Adrenal gland (tissue), 12 donors: ENCODE measurements around the gene GRPEL1. TPM values are rescaled to one million over a fixed set of nuclear protein-coding genes. Genes with fewer than 3 reads are reported as not detected.

Source experiments
- DNase-seq, 7 donors: peaks; one replicate each; pipeline ENCODE4 v3.0.0-alpha.2; 2019 to 2020
- H3K27ac ChIP-seq, 5 donors: fragments of 200-600 bp; sonication (generic) in 4 of 5; 1 replicate in 3 of 5; 2 replicates in 2 of 5; pipeline versions ENCODE4 v1.5.1 to v1.8.0; 2016 to 2020; ENCODE audit warnings: mild to moderate bottlenecking in 1 of 5
- H3K27me3 ChIP-seq: fragments of 200-600 bp; 2 replicates; pipeline ENCODE4 v1.8.0; 2021
- H3K36me3 ChIP-seq, 2 donors: fragments of 200-600 bp; replicated peaks in 1 of 2; 1 replicate in 1 of 2; 2 replicates in 1 of 2; pipeline versions ENCODE4 v1.5.1 to v1.8.0; 2018 to 2022
- H3K4me1 ChIP-seq, 2 donors: fragments of 200-600 bp; replicated peaks in 1 of 2; 1 replicate in 1 of 2; 2 replicates in 1 of 2; pipeline versions ENCODE4 v1.5.1 to v1.8.0; 2018 to 2021
- H3K4me3 ChIP-seq, 4 donors: fragments of 200-600 bp; sonication (generic) in 3 of 4; one replicate each; pipeline ENCODE4 v1.5.1; 2016 to 2018
- H3K9me3 ChIP-seq, 3 donors: fragments of 200-600 bp; sonication (generic) in 1 of 3; replicated peaks in 1 of 3; 1 replicate in 2 of 3; 2 replicates in 1 of 3; pipeline versions ENCODE4 v1.5.1 to v1.8.0; 2016 to 2021
- POLR2A ChIP-seq, 2 donors: fragments of 450-650 bp; IDR thresholded peaks; one replicate each; pipeline ENCODE4 v1.6.1; 2017; ENCODE audit warnings: antibody characterized with exemption in 2 of 2, mild to moderate bottlenecking in 2 of 2, moderate library complexity in 1 of 2
- WGBS, 4 donors: extraction: QIAGEN DNeasy Blood & Tissue Kit in 2 of 4; methylation state at CpG; one replicate each; pipeline versions ENCODE4 v1.1.5 to v1.1.7; 2013 to 2017; 5-methylcytosine and 5-hydroxymethylcytosine counted together
- intact Hi-C, 2 donors: fragments of 100-400 bp; cut with DNase I; formaldehyde crosslinking; loops; one replicate each; pipeline versions ENCODE4 v1.14.1 to v1.15.0; 2022 to 2023
- polyA plus RNA-seq, 3 donors: library from polyadenylated mRNA; stranded (reverse); fragments of 200-250 nt in 2 of 3; fragments of 350-450 nt in 1 of 3; fragmentation: Illumina TruSeq in 1 of 3; extraction: RNeasy Lipid Tissue Mini Kit (QIAGEN cat#74804) in 1 of 3; gene quantifications; one replicate each; pipeline ENCODE4 v1.2.3, GENCODE V29; 2013 to 2014
- total RNA-seq, 9 donors: library from RNA; depleted of rRNA in 4 of 9; stranded (reverse); fragments of >200 nt in 4 of 9; fragments of 120-200 nt in 1 of 9; fragmentation: NEBNext Ultra II Directional in 1 of 9; extraction: Animal tissue kit (Norgen Biotek cat#: 25700) in 1 of 9; gene quantifications; one replicate each; pipeline versions ENCODE4 v1.1.0 to v1.2.4, GENCODE V29; 2013 to 2023
- TF ChIP-seq, protein P1 (sequence below), 6 experiments: fragments of 450-650 bp in 4 of 6; fragments of 200-600 bp in 2 of 6; sonication (generic) in 1 of 6; IDR thresholded peaks; 1 replicate in 5 of 6; 2 replicates in 1 of 6; pipeline versions ENCODE4 v1.5.1 to v1.8.0; 2016 to 2021; ENCODE audit warnings: antibody characterized with exemption in 6 of 6, mild to moderate bottlenecking in 2 of 6, moderate library complexity in 1 of 6
- donor health status: healthy with polysubstance abuse.
- donor health status: Bipolar disorder and iron deficiency.
- donor health status: DM: yes; HTN: yes; CAD: no.
- donor health status: DM: no; HTN: no; CAD: no.
- donor health status: DM: no; HTN: no; CAD: no.
- donor health status: DM: yes; HTN: yes; CAD: no.

Gene GRPEL1
- total and polyA plus RNA-seq, 12 donors = 35.8 to 439 (median 80.0) TPM

DNA sequence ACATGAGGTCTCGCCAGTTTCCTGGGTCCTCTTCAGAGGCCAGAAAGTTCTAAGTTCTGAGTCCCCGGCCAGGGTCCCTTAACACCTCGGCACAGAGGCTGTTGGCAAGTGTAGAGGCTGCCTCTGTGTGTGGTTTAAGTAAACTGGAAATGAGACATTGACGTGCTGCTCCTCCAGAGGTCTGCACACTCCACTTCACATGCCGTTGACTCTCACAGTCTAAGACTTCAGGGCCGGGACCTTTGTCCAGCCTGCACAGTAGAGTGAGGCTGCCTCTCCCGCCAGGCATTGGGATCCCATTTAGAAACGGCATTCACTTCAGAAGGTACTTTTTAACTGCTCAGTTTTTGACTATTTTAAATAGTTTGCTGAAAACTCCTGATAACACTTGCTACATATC is 35.3 kb downstream of the GRPEL1 start:
- H3K4me1 ChIP-seq = no peaks in the 10 kb centered on the region
- no peak overlapping the region for H3K27ac ChIP-seq
- H3K9me3 ChIP-seq = no peaks in the 10 kb centered on the region
- DNase-seq = no peak
- peaks cover 0 to 35% of the 10 kb centered on the region in 2 donors for H3K36me3 ChIP-seq
- no peaks in the 10 kb centered on the region for H3K27me3 ChIP-seq
- 88 to 90% (median 89%) methylated on average over 5 to 8 of the region's 8 CpGs for WGBS, 4 donors
- intact Hi-C loops = no loop called here
- H3K4me3 ChIP-seq = no peak overlapping the region
- TF ChIP-seq, protein P1, sequence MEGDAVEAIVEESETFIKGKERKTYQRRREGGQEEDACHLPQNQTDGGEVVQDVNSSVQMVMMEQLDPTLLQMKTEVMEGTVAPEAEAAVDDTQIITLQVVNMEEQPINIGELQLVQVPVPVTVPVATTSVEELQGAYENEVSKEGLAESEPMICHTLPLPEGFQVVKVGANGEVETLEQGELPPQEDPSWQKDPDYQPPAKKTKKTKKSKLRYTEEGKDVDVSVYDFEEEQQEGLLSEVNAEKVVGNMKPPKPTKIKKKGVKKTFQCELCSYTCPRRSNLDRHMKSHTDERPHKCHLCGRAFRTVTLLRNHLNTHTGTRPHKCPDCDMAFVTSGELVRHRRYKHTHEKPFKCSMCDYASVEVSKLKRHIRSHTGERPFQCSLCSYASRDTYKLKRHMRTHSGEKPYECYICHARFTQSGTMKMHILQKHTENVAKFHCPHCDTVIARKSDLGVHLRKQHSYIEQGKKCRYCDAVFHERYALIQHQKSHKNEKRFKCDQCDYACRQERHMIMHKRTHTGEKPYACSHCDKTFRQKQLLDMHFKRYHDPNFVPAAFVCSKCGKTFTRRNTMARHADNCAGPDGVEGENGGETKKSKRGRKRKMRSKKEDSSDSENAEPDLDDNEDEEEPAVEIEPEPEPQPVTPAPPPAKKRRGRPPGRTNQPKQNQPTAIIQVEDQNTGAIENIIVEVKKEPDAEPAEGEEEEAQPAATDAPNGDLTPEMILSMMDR (IDR thresholded peaks at IDR 0.05) = no peak
- TF ChIP-seq POLR2A (IDR thresholded peaks at IDR 0.05) = no peak

DNA sequence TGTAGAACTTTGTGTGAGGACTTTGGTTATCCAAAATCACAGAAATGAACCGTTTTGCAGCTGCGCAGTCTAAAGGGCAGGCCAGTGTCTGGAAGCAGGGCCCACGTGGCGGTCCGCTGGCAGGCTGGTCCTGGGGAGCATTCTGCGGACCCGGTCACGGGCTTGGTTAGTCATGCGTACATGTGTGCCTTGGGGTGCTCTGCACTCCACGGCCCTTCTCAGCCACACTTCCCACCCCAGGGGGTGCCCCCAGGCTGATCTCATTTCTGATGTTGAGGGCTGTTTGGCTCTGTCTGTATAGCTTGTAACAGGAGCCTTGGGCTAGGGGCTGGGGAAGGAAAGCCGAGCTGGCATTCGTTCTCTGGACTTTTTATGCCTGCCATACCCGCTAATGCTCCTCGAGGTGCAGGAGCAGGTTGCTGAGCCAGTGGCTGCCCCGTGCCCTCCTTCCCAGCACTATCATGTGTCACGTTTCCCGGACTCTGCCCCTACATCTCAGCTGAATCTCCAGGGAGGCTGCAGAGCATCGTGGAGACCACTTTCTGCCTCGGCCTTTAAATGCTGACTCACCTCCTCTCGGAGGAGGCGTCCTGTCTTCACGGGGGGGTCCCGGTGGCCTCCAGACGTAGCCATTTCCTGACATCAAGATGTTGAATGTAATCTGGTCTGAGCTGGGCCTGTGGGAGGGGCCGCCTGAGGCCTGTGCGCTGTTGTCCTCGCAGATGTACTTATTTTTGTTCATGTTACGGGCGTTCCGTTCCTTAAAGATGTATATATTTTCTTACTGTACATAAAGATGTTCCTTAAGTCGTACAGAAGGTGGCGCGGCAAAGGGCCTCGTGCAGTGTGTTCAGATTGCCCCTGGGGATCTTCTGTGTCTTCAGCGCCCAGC is 36.1 kb downstream of the GRPEL1 start:
- Histone ChIP-seq H3K36me3 (peaks cover 0 to 38% of the 10 kb centered on the region in 2 donors), H3K9me3 (no peaks in the 10 kb centered on the region), H3K4me3 (no peak overlapping the region), H3K4me1 (no peaks in the 10 kb centered on the region), H3K27ac (no peak overlapping the region), H3K27me3 (no peaks in the 10 kb centered on the region)
- no peak for TF ChIP-seq POLR2A (IDR thresholded peaks at IDR 0.05)
- TF ChIP-seq, protein P1 (IDR thresholded peaks at IDR 0.05) = no peak
- no peak for DNase-seq
- 77 to 81% (median 79%) methylated on average over 32 to 35 of the region's 35 CpGs for WGBS, 4 donors
- intact Hi-C loops = no loop called here

DNA sequence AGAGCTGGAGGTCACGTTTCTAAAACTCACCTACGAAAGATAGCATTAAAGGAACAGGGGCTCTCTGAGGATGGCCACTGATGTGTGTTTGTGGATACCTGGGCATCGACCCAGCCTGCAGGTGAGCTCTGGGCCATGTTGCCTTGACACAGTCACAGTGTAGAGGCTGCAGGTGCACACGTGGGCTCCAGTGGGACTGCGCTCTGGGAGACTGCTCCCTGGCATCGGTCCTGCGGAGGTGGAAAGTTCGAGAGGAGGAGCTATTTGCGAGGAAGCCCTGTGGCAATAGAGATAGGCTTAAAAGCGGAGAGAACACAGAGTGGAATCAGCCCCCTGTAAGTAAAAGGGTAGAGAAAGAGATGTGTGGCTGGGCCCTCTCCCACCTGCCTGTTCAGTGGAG is 37.0 kb downstream of the GRPEL1 start:
- no peak overlapping the region for H3K4me3 ChIP-seq
- DNase-seq = no peak
- no peak overlapping the region for H3K27ac ChIP-seq
- H3K27me3 ChIP-seq = no peaks in the 10 kb centered on the region
- 88 to 94% (median 92%) methylated on average over 10 of the region's 10 CpGs for WGBS, 4 donors
- no peak for TF ChIP-seq POLR2A (IDR thresholded peaks at IDR 0.05)
- TF ChIP-seq, protein P1 (IDR thresholded peaks at IDR 0.05) = no peak
- no peaks in the 10 kb centered on the region for H3K9me3 ChIP-seq
- H3K4me1 ChIP-seq = no peaks in the 10 kb centered on the region
- intact Hi-C loops = no loop called here
- peaks cover 0 to 46% of the 10 kb centered on the region in 2 donors for H3K36me3 ChIP-seq

DNA sequence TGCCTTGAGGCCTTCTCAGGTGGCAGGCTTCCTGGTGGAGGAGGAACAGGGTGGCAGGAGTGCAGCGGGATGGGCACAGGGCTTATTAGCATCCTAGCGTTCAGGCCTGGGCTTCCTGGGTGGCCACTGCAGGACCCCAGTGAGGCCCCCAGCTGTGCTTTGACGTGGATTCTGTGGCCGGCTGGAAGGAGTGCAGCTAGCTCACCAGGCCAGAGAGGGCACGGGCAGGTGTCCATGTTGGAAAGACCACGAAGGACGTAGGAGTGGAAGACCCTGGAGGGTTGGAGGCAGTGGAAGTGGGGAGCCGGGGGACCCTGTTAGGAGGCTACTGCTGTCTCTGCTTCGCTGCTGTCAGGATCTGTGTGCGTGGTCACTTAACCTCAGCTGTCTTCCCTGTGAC is 37.9 kb downstream of the GRPEL1 start:
- Histone ChIP-seq H3K36me3 (peaks cover 0 to 55% of the 10 kb centered on the region in 2 donors), H3K4me3 (no peak overlapping the region), H3K27me3 (no peaks in the 10 kb centered on the region), H3K4me1 (no peaks in the 10 kb centered on the region), H3K27ac (no peak overlapping the region), H3K9me3 (no peaks in the 10 kb centered on the region)
- no peak for DNase-seq
- TF ChIP-seq, protein P1 (IDR thresholded peaks at IDR 0.05) = no peak
- TF ChIP-seq POLR2A (IDR thresholded peaks at IDR 0.05) = no peak
- WGBS, 4 donors = 89 to 98% (median 95%) methylated on average over 7 to 10 of the region's 10 CpGs
- intact Hi-C loops = no loop called here
